Gastroesophageal sphincter (tissue), 3 donors: ENCODE measurements around the gene ARPC5.

Experiments used
- EP300 ChIP-seq: sonication (generic); formaldehyde crosslinking; IDR thresholded peaks from one replicate; pipeline ENCODE4 v1.6.1; 2017; ENCODE audit warnings: antibody characterized with exemption, mild to moderate bottlenecking
- POLR2A ChIP-seq, 2 donors: fragments of 450-650 bp; IDR thresholded peaks; one replicate each; pipeline ENCODE4 v1.6.1; 2017; ENCODE audit warnings: antibody characterized with exemption in 2 of 2, mild to moderate bottlenecking in 2 of 2, moderate library complexity in 1 of 2
- TF ChIP-seq, protein P1 (sequence below), 4 experiments: fragments of 200-600 bp in 2 of 4; fragments of 450-650 bp in 2 of 4; sonication (generic) in 1 of 4; IDR thresholded peaks; one replicate each; pipeline ENCODE4 v1.5.1; 2017 to 2019; ENCODE audit warnings: antibody characterized with exemption in 4 of 4, mild to moderate bottlenecking in 2 of 4, moderate library complexity in 2 of 4

DNA sequence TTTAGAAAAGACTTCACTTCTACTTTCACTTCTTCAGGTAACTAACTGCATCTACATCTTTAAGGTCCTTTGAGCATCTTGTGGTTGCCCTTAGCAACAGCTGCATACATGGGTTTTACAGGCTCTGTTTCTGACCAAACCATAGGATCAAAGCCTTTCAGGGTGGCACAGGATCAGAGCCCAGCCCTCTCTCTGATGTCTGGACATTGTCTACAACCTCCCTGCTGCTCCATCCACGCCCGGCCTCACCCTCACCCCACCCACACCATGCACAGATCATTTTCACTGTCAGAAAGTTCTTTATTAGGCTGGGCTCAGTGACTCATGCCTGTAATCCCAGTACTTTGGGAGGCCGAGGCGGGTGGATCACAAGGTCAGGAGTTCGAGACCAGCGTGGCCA lies 50.5 kb downstream of the ARPC5 start:
- TF ChIP-seq, protein P1, sequence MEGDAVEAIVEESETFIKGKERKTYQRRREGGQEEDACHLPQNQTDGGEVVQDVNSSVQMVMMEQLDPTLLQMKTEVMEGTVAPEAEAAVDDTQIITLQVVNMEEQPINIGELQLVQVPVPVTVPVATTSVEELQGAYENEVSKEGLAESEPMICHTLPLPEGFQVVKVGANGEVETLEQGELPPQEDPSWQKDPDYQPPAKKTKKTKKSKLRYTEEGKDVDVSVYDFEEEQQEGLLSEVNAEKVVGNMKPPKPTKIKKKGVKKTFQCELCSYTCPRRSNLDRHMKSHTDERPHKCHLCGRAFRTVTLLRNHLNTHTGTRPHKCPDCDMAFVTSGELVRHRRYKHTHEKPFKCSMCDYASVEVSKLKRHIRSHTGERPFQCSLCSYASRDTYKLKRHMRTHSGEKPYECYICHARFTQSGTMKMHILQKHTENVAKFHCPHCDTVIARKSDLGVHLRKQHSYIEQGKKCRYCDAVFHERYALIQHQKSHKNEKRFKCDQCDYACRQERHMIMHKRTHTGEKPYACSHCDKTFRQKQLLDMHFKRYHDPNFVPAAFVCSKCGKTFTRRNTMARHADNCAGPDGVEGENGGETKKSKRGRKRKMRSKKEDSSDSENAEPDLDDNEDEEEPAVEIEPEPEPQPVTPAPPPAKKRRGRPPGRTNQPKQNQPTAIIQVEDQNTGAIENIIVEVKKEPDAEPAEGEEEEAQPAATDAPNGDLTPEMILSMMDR (IDR thresholded peaks at IDR 0.05) = no peak
- TF ChIP-seq POLR2A (IDR thresholded peaks at IDR 0.05) (no peak), EP300 (no peak)
